ENCODE measurements around the gene FILIP1. TPM values are rescaled to one million over a fixed set of nuclear protein-coding genes. Genes with fewer than 3 reads are reported as not detected.
A peak's percentile ranks its signal among the peaks of the same experiment; 100 is the strongest.

Gene FILIP1
- total RNA-seq, result 0.43 and 1.3 TPM in 2 replicates

GRCh38 chr6:75493400-75494064 is at the start of gene FILIP1:
Gene FILIP1, minus strand, starts transcription at chr6:75493800. Its CDS starts 78,828 bp downstream, at chr6:75414972.

GRCh38 chr6:75284632-75285282 is 208.8 kb downstream of the FILIP1 start, which contains the start of gene TMEM30A:
Gene TMEM30A, minus strand, starts transcription at chr6:75284792. Its CDS starts 154 bp downstream, at chr6:75284638.

GRCh38 chr6:75243333-75244062 is 250.1 kb downstream of the FILIP1 start, which contains the start of gene COX7A2:
Gene COX7A2, minus strand, starts transcription at chr6:75243801. Its CDS starts 67 bp downstream, at chr6:75243734.

Small RNAs within 50 kb of the gene (small RNA-seq; reads per million reads assigned to genes)
- not detected for gene MIR4463 (ENCODE audit: low replicate concordance)
- gene RF00012 (ENCODE audit: low replicate concordance), result not detected
- gene RNU1-34P (ENCODE audit: low replicate concordance), result 5.0 reads per million, percentile 88 among the genes with 10 or more reads in this experiment

Other genes starting within 250 kb of the FILIP1 start
- gene COX7A2, start 250.0 kb downstream of the FILIP1 start, total RNA-seq, result 97.6 and 146 TPM in 2 replicates
- gene TMEM30A, start 209.0 kb downstream of the FILIP1 start, total RNA-seq, result 114 and 221 TPM in 2 replicates
- gene SENP6, start 108.1 kb upstream of the FILIP1 start, total RNA-seq, result 84.2 and 92.6 TPM in 2 replicates